Esophagus muscularis mucosa (tissue), 4 donors: ENCODE measurements around the gene ZNF296. TPM values are rescaled to one million over a fixed set of nuclear protein-coding genes. Genes with fewer than 3 reads are reported as not detected.

Source experiments
- DNase-seq: peaks from one replicate; pipeline ENCODE4 v3.0.0-alpha.2; 2017; ENCODE audit errors: extremely low spot score
- H3K27ac ChIP-seq, 4 donors: fragments of 200-600 bp; sonication (generic); replicated peaks in 1 of 4; 1 replicate in 3 of 4; 2 replicates in 1 of 4; pipeline ENCODE4 v1.5.1; 2016 to 2019; ENCODE audit warnings: mild to moderate bottlenecking in 1 of 4
- H3K27me3 ChIP-seq, 4 donors: fragments of 200-600 bp; sonication (generic); one replicate each; pipeline versions ENCODE4 v1.5.1 to v1.6.0; 2016 to 2019
- H3K36me3 ChIP-seq, 4 donors: fragments of 200-600 bp; sonication (generic); one replicate each; pipeline ENCODE4 v1.5.1; 2016 to 2019
- H3K4me1 ChIP-seq, 4 donors: fragments of 200-600 bp; sonication (generic); one replicate each; pipeline ENCODE4 v1.5.1; 2016 to 2019
- H3K4me3 ChIP-seq, 4 donors: fragments of 200-600 bp; sonication (generic); 1 replicate in 2 of 4; 2 replicates in 2 of 4; pipeline ENCODE4 v1.5.1; 2016 to 2019; ENCODE audit warnings: mild to moderate bottlenecking in 4 of 4, moderate library complexity in 1 of 4
- H3K9me3 ChIP-seq, 4 donors: fragments of 200-600 bp; sonication (generic); 1 replicate in 3 of 4; 2 replicates in 1 of 4; pipeline ENCODE4 v1.5.1; 2016 to 2019
- CTCF ChIP-seq, 3 experiments: fragments of 200-600 bp in 2 of 3; fragments of 450-650 bp in 1 of 3; sonication (generic) in 2 of 3; IDR thresholded peaks; one replicate each; pipeline ENCODE4 v1.5.1; 2017 to 2019; ENCODE audit warnings: antibody characterized with exemption in 3 of 3, mild to moderate bottlenecking in 2 of 3, moderate library complexity in 1 of 3
- EP300 ChIP-seq: sonication (generic); formaldehyde crosslinking; IDR thresholded peaks from one replicate; pipeline ENCODE4 v1.6.1; 2017; ENCODE audit warnings: antibody characterized with exemption
- POLR2A ChIP-seq: fragments of 450-650 bp; IDR thresholded peaks from one replicate; pipeline ENCODE4 v1.6.1; 2017; ENCODE audit warnings: antibody characterized with exemption, moderate library complexity, mild to moderate bottlenecking, low read depth
- POLR2AphosphoS5 ChIP-seq, 2 donors: sonication (generic); formaldehyde crosslinking; IDR thresholded peaks; one replicate each; pipeline ENCODE4 v1.6.1; 2017; ENCODE audit warnings: antibody characterized with exemption in 2 of 2
- WGBS: methylation state at CpG from one replicate; pipeline ENCODE4 v1.1.5; 2018; 5-methylcytosine and 5-hydroxymethylcytosine counted together
- intact Hi-C: fragments of 100-400 bp; cut with DNase I; formaldehyde crosslinking; loops from one replicate; pipeline ENCODE4 v1.15.1; 2023
- total RNA-seq, 4 donors: library from RNA; depleted of rRNA; stranded (reverse); fragments of >200 nt; gene quantifications; one replicate each; pipeline versions ENCODE4 v1.1.0 to v1.2.1, GENCODE V29; 2016

ZNF296 gene
- total RNA-seq, 4 donors from 2014 or later = 0.17 to 0.23 TPM; not detected in 2

GRCh38 chr19:45066921-45067661, 9.2 kb downstream of the ZNF296 start:
- peaks cover 60 to 100% (median 97%) of the 10 kb centered on the region in 4 donors for H3K36me3 ChIP-seq
- no peak overlapping the region for H3K27ac ChIP-seq
- WGBS = 89% methylated on average over 21 of the region's 38 CpGs
- TF ChIP-seq EP300 (no peak), POLR2A (no peak), POLR2AphosphoS5 (IDR thresholded peaks at IDR 0.05) (no peak), CTCF (IDR thresholded peaks at IDR 0.05) (no peak)
- no peaks in the 10 kb centered on the region for H3K4me1 ChIP-seq
- no peaks in the 10 kb centered on the region for H3K9me3 ChIP-seq
- DNase-seq = no peak
- no peaks in the 10 kb centered on the region for H3K27me3 ChIP-seq
- intact Hi-C loops = no loop called here
- no peak overlapping the region for H3K4me3 ChIP-seq

GRCh38 chr19:45063851-45064801, 12.2 kb downstream of the ZNF296 start:
- no peaks in the 10 kb centered on the region for H3K27me3 ChIP-seq
- TF ChIP-seq POLR2AphosphoS5 (IDR thresholded peaks at IDR 0.05) (no peak), POLR2A (no peak), CTCF (IDR thresholded peaks at IDR 0.05) (no peak), EP300 (no peak)
- H3K36me3 ChIP-seq = peaks cover 72 to 100% (median 98%) of the 10 kb centered on the region in 4 donors
- no peak overlapping the region for H3K27ac ChIP-seq
- no peaks in the 10 kb centered on the region for H3K4me1 ChIP-seq
- 95% methylated on average over 70 of the region's 85 CpGs for WGBS
- no peak for DNase-seq
- no peak overlapping the region for H3K4me3 ChIP-seq
- no peaks in the 10 kb centered on the region for H3K9me3 ChIP-seq
- intact Hi-C loops = no loop called here

- no peaks in the 10 kb centered on the region for H3K9me3 ChIP-seq
- intact Hi-C loops = no loop called here
- H3K36me3 ChIP-seq = peaks cover 81 to 100% (median 98%) of the 10 kb centered on the region in 4 donors
- H3K4me3 ChIP-seq = no peak overlapping the region
- H3K27me3 ChIP-seq = no peaks in the 10 kb centered on the region
- TF ChIP-seq POLR2A (no peak), CTCF (IDR thresholded peaks at IDR 0.05) (no peak), POLR2AphosphoS5 (IDR thresholded peaks at IDR 0.05) (no peak), EP300 (no peak)
- no peak for DNase-seq
- no peak overlapping the region for H3K27ac ChIP-seq
- no peaks in the 10 kb centered on the region for H3K4me1 ChIP-seq
- WGBS = 89% methylated on average over 4 of the region's 4 CpGs
Measured at GRCh38 chr19:45061965-45062364, 14.3 kb downstream of the ZNF296 start.

GRCh38 chr19:45059258-45059965, 16.9 kb downstream of the ZNF296 start:
- peaks cover 86 to 100% (median 99%) of the 10 kb centered on the region in 4 donors for H3K36me3 ChIP-seq
- no peak overlapping the region for H3K4me3 ChIP-seq
- intact Hi-C loops = no loop called here
- WGBS = 51% methylated on average over 16 of the region's 16 CpGs
- no peak for TF ChIP-seq POLR2A
- TF ChIP-seq POLR2AphosphoS5 (IDR thresholded peaks at IDR 0.05) = no peak
- peak; percentile 57 to 89 (median 73) for TF ChIP-seq CTCF (IDR thresholded peaks at IDR 0.05)
- TF ChIP-seq EP300 = no peak
- no peaks in the 10 kb centered on the region for H3K9me3 ChIP-seq
- peak; percentile 94 for DNase-seq
- no peaks in the 10 kb centered on the region for H3K27me3 ChIP-seq
- H3K4me1 ChIP-seq = no peaks in the 10 kb centered on the region
- H3K27ac ChIP-seq = no peak overlapping the region
